H1 (cell line): ENCODE results near the gene GPR15LG. TPM values are rescaled to one million over a fixed set of nuclear protein-coding genes. Genes with fewer than 3 reads are reported as not detected.

ENCODE experiments used
- CTCF ChIA-PET: fragments of 300-600 bp; sonication (Branson Sonifier 250); formaldehyde crosslinking; loops from one replicate; lab custom pipeline; 2021; ENCODE audit not compliant: partially characterized antibody; lab: Charles Lee
- POLR2A ChIA-PET: fragments of 300-600 bp; sonication (Branson Sonifier 250); formaldehyde crosslinking; loops from one replicate; lab custom pipeline; 2021; ENCODE audit warnings: inconsistent platforms; ENCODE audit not compliant: partially characterized antibody; lab: Charles Lee
- DNase-seq, 2 experiments: peaks; one replicate each; pipeline versions ENCODE4 v3.0.0 to v3.0.0-alpha.2; 2010 to 2022; ENCODE audit warnings: low spot score in 2 of 2, low read depth in 1 of 2, mixed read lengths in 1 of 2
- FAIRE-seq: peaks from 2 replicates; lab custom pipeline; 2011; peaks lifted over from hg19 to GRCh38; lab: Jason Lieb, UNC
- H2AFZ ChIP-seq: 2 replicates; pipeline ENCODE4 v1.8.1; 2012; ENCODE audit warnings: low read length, inconsistent platforms
- H2AK5ac ChIP-seq: 2 replicates; pipeline ENCODE4 v1.6.1; 2013; ENCODE audit warnings: low read depth, low read length
- H2BK120ac ChIP-seq: replicated peaks from 2 replicates; pipeline ENCODE3; 2013; ENCODE audit warnings: low read depth, low read length, inconsistent platforms
- H2BK12ac ChIP-seq: 2 replicates; pipeline ENCODE4 v1.6.1; 2013; ENCODE audit warnings: low read depth, low read length
- H2BK15ac ChIP-seq: 2 replicates; pipeline ENCODE4 v1.6.1; 2013; ENCODE audit warnings: low read length
- H2BK20ac ChIP-seq: 2 replicates; pipeline ENCODE4 v1.6.1; 2013; ENCODE audit warnings: low read length
- H2BK5ac ChIP-seq: 2 replicates; pipeline ENCODE4 v1.6.1; 2013; ENCODE audit warnings: low read depth, low read length
- H3K14ac ChIP-seq: 2 replicates; pipeline ENCODE4 v1.6.1; 2013; ENCODE audit warnings: inconsistent platforms; ENCODE audit not compliant: insufficient read length
- H3K18ac ChIP-seq: 2 replicates; pipeline ENCODE4 v1.6.1; 2013; ENCODE audit warnings: low read length; ENCODE audit errors: extremely low read depth
- H3K23ac ChIP-seq: 2 replicates; pipeline ENCODE4 v1.6.1; 2013; ENCODE audit warnings: inconsistent platforms; ENCODE audit not compliant: insufficient read length
- H3K23me2 ChIP-seq: 2 replicates; pipeline ENCODE4 v1.6.1; 2013; ENCODE audit warnings: low read depth, low read length
- H3K27ac ChIP-seq: 2 replicates; pipeline ENCODE4 v1.6.1; 2011; ENCODE audit warnings: low read depth, low read length, inconsistent platforms
- H3K27me3 ChIP-seq, 4 experiments: replicated peaks in 1 of 4; 1 replicate in 1 of 4; 2 replicates in 3 of 4; pipeline versions ENCODE4 v1.6.1 to v1.8.1; 2011 to 2013; ENCODE audit warnings: low read length in 3 of 4, mild to moderate bottlenecking in 3 of 4, inconsistent platforms in 2 of 4, mixed read lengths in 2 of 4, moderate library complexity in 1 of 4; ENCODE audit not compliant: control insufficient read depth in 3 of 4, insufficient read depth in 3 of 4; ENCODE audit errors: extremely low read depth in 1 of 4
- H3K36me3 ChIP-seq, 4 experiments: 2 replicates each; pipeline versions ENCODE4 v1.6.1 to v1.8.1; 2011 to 2013; ENCODE audit warnings: mild to moderate bottlenecking in 4 of 4, low read length in 3 of 4, moderate library complexity in 2 of 4, control low read depth in 1 of 4, inconsistent platforms in 1 of 4; ENCODE audit not compliant: insufficient read depth in 4 of 4, control insufficient read depth in 2 of 4
- H3K4ac ChIP-seq: replicated peaks from 2 replicates; pipeline ENCODE3; 2013; ENCODE audit warnings: low read length, low read depth, mixed read lengths, inconsistent platforms; ENCODE audit not compliant: insufficient read length
- H3K4me1 ChIP-seq, 4 experiments: replicated peaks in 1 of 4; 1 replicate in 1 of 4; 2 replicates in 3 of 4; pipeline versions ENCODE4 v1.6.1 to v1.8.1; 2011 to 2013; ENCODE audit warnings: low read length in 3 of 4, inconsistent platforms in 2 of 4, mixed read lengths in 1 of 4; ENCODE audit not compliant: insufficient read depth in 4 of 4, control insufficient read depth in 3 of 4
- H3K4me2 ChIP-seq, 2 experiments: 2 replicates each; pipeline versions ENCODE4 v1.6.1 to v1.8.1; 2011 to 2013; ENCODE audit warnings: low read depth in 2 of 2, low read length in 2 of 2, control low read depth in 1 of 2, inconsistent platforms in 1 of 2, mild to moderate bottlenecking in 1 of 2; ENCODE audit not compliant: insufficient read depth in 1 of 2
- H3K4me3 ChIP-seq, 4 experiments: fragments of 200-600, 300-600 bp in 1 of 4; sonication (generic), shearing (Covaris generic), sonication (Bioruptor Twin) in 1 of 4; 2 replicates each; pipeline versions ENCODE4 v1.5.1 to v1.8.1; 2011 to 2016; ENCODE audit warnings: low read length in 4 of 4, low read depth in 3 of 4, control low read depth in 2 of 4, inconsistent platforms in 2 of 4, mild to moderate bottlenecking in 2 of 4, mixed read lengths in 1 of 4, moderate library complexity in 1 of 4; ENCODE audit not compliant: insufficient read depth in 2 of 4; ENCODE audit errors: extremely low read depth in 1 of 4
- H3K56ac ChIP-seq: replicated peaks from 2 replicates; pipeline ENCODE3; 2013; ENCODE audit warnings: low read depth, mild to moderate bottlenecking, mixed read lengths, low read length, inconsistent platforms; ENCODE audit not compliant: insufficient read length
- H3K79me1 ChIP-seq: 2 replicates; pipeline ENCODE4 v1.6.1; 2013; ENCODE audit warnings: low read depth, low read length, control low read depth
- H3K79me2 ChIP-seq, 2 experiments: 2 replicates each; pipeline versions ENCODE4 v1.6.1 to v1.8.1; 2012 to 2013; ENCODE audit warnings: low read length in 2 of 2, mild to moderate bottlenecking in 2 of 2, inconsistent platforms in 1 of 2; ENCODE audit not compliant: insufficient read depth in 2 of 2, control insufficient read depth in 1 of 2
- H3K9ac ChIP-seq, 4 experiments: replicated peaks in 1 of 4; 1 replicate in 1 of 4; 2 replicates in 3 of 4; pipeline versions ENCODE4 v1.6.1 to v1.8.1; 2011 to 2013; ENCODE audit warnings: low read depth in 3 of 4, low read length in 3 of 4, control low read depth in 2 of 4, mild to moderate bottlenecking in 2 of 4, moderate library complexity in 2 of 4, inconsistent platforms in 1 of 4; ENCODE audit errors: extremely low read depth in 1 of 4
- H3K9me3 ChIP-seq, 2 experiments: 2 replicates each; pipeline versions ENCODE4 v1.6.1 to v1.8.1; 2012 to 2013; ENCODE audit warnings: mild to moderate bottlenecking in 2 of 2, moderate library complexity in 2 of 2, control low read depth in 1 of 2, inconsistent platforms in 1 of 2, low read depth in 1 of 2, low read length in 1 of 2, mixed read lengths in 1 of 2; ENCODE audit not compliant: insufficient read depth in 2 of 2
- H4K20me1 ChIP-seq, 2 experiments: replicated peaks in 1 of 2; 2 replicates each; pipeline versions ENCODE3 to v1.8.1; 2011 to 2013; ENCODE audit warnings: inconsistent platforms in 2 of 2, low read length in 2 of 2, mild to moderate bottlenecking in 1 of 2; ENCODE audit not compliant: insufficient read depth in 2 of 2, control insufficient read depth in 1 of 2
- H4K5ac ChIP-seq: 2 replicates; pipeline ENCODE4 v1.6.1; 2013; ENCODE audit warnings: low read length, low read depth, mixed read lengths, inconsistent platforms; ENCODE audit not compliant: insufficient read length
- H4K8ac ChIP-seq: 2 replicates; pipeline ENCODE4 v1.8.0; 2013; ENCODE audit warnings: mild to moderate bottlenecking, moderate library complexity, low read length, inconsistent platforms; ENCODE audit not compliant: insufficient read depth; ENCODE audit errors: extremely low read depth
- H4K91ac ChIP-seq: replicated peaks from 2 replicates; pipeline ENCODE3; 2013; ENCODE audit warnings: low read length, mixed read lengths, inconsistent platforms; ENCODE audit not compliant: insufficient read length
- BCL11A ChIP-seq, 2 experiments: IDR thresholded peaks; one replicate each; pipeline ENCODE4 v1.6.1; 2011; ENCODE audit warnings: low read depth in 2 of 2, low read length in 2 of 2, mild to moderate bottlenecking in 2 of 2
- BRCA1 ChIP-seq: IDR thresholded peaks from 2 replicates; pipeline ENCODE4 v1.6.1; 2012; ENCODE audit warnings: low read depth, low read length, improper control_type of control experiment
- CEBPB ChIP-seq: IDR thresholded peaks from 2 replicates; pipeline ENCODE4 v1.6.1; 2012; ENCODE audit warnings: low read depth, low read length
- CREB1 ChIP-seq: IDR thresholded peaks from 2 replicates; pipeline ENCODE4 v1.6.1; 2012; ENCODE audit warnings: inconsistent platforms
- CTBP2 ChIP-seq: IDR thresholded peaks from 2 replicates; pipeline ENCODE4 v1.7.0; 2011; ENCODE audit warnings: borderline replicate concordance, mild to moderate bottlenecking, moderate library complexity, mixed read lengths, low read length; ENCODE audit not compliant: insufficient read depth, insufficient read length
- EZH2 ChIP-seq: fragments of 200-600 bp; sonication (generic); IDR thresholded peaks from 2 replicates; pipeline ENCODE4 v1.7.1; 2012; ENCODE audit warnings: low read depth, mild to moderate bottlenecking, moderate library complexity, low read length, inconsistent platforms; ENCODE audit not compliant: severe bottlenecking
- GTF2F1 ChIP-seq: IDR thresholded peaks from 2 replicates; pipeline ENCODE4 v1.6.1; 2012; ENCODE audit warnings: low read depth, low read length, improper control_type of control experiment, borderline replicate concordance
- HDAC2 ChIP-seq, 2 experiments: fragments of 300-600 bp in 1 of 2; sonication (generic) in 1 of 2; IDR thresholded peaks; 2 replicates each; pipeline ENCODE4 v1.6.1; 2011 to 2012; ENCODE audit warnings: low read depth in 2 of 2, low read length in 2 of 2, mild to moderate bottlenecking in 2 of 2, moderate library complexity in 2 of 2, borderline replicate concordance in 1 of 2, inconsistent platforms in 1 of 2
- HDAC6 ChIP-seq: IDR thresholded peaks from one replicate; pipeline ENCODE4 v1.7.1; 2012; ENCODE audit warnings: low read depth, mild to moderate bottlenecking, inconsistent platforms, low read length, moderate library complexity
- KDM4A ChIP-seq: IDR thresholded peaks from one replicate; pipeline ENCODE4 v1.7.1; 2012; ENCODE audit warnings: low read depth, mild to moderate bottlenecking, moderate library complexity, low read length, inconsistent platforms; ENCODE audit not compliant: severe bottlenecking
- NANOG ChIP-seq: IDR thresholded peaks from 2 replicates; pipeline ENCODE4 v1.6.1; 2011; ENCODE audit warnings: low read length, low read depth, mild to moderate bottlenecking, inconsistent platforms; ENCODE audit not compliant: insufficient read depth, poor library complexity, severe bottlenecking
- RNF2 ChIP-seq: fragments of 200-900, 300-1000 bp; sonication (generic); IDR thresholded peaks from 2 replicates; pipeline ENCODE4 v1.7.1; 2016; ENCODE audit warnings: borderline replicate concordance, low read depth, mild to moderate bottlenecking, antibody characterized with exemption, low read length; ENCODE audit not compliant: poor library complexity, severe bottlenecking; ENCODE audit errors: missing control alignments
- RXRA ChIP-seq: IDR thresholded peaks from 2 replicates; pipeline ENCODE4 v1.6.1; 2011; ENCODE audit warnings: low read depth, mild to moderate bottlenecking, low read length, moderate library complexity; ENCODE audit not compliant: insufficient read depth
- WGBS, 2 experiments: shearing (Covaris generic) in 1 of 2; methylation state at CpG; one replicate each; pipeline versions ENCODE4 v1.1.6 to v1.1.7; 2013 to 2015; ENCODE audit warnings: low lambda C conversion rate in 2 of 2, mixed read lengths in 2 of 2, inconsistent platforms in 1 of 2, low coverage in 1 of 2, missing lambda C conversion rate in 1 of 2; ENCODE audit not compliant: insufficient replicate concordance in 2 of 2, insufficient coverage in 1 of 2, insufficient read length in 1 of 2; ENCODE audit errors: extremely low coverage in 1 of 2, missing lambda C conversion rate in 1 of 2; 5-methylcytosine and 5-hydroxymethylcytosine counted together
- polyA plus RNA-seq, 7 experiments: library from polyadenylated mRNA; depleted of rRNA in 3 of 7; stranded (reverse) in 5 of 7; unstranded in 2 of 7; fragments of >200 nt in 5 of 7; fragments of 200-250 nt in 2 of 7; gene quantifications; 1 replicate in 5 of 7; 2 replicates in 1 of 7; 4 replicates in 1 of 7; pipeline versions ENCODE4 v1.2.1 to v1.2.3, GENCODE V29; 2011 to 2013; ENCODE audit warnings: missing spikeins in 2 of 7, mixed read lengths in 2 of 7
- total RNA-seq: library from RNA; stranded (reverse); fragmentation: NEBNext Ultra II Directional; extraction: Animal tissue kit (Norgen Biotek cat#: 25700); gene quantifications from 2 replicates; pipeline ENCODE4 v1.2.1, GENCODE V29; 2021

Gene GPR15LG
- total and polyA plus RNA-seq, 2 of the 8 experiments (the other 6 are each of a cell fraction or from before 2014, with no cell fraction given) = not detected

DNA sequence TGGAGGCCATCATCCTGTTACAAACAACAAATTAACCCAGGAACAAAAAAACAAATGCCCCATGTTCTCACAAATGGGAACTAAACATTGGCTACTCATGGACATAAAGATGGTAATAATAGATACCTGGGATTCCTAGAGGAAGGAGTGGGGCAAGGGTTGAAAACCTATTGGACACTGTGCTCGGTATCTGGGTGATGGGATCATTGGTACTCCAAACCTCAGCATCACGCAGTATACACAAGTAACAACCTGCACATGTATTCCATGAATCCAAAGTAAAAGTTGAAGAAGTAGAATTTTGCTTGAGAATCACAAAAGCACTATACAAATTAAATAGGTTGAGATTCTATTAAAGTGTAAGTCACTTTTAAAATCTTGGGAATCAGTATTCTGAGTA is 17.6 kb upstream of the GPR15LG start:
- H4K8ac ChIP-seq = no peak overlapping the region
- no peak overlapping the region for H2BK20ac ChIP-seq
- no peaks in the 10 kb centered on the region for H3K9me3 ChIP-seq
- H2BK15ac ChIP-seq = no peak overlapping the region
- H2BK12ac ChIP-seq = no peak overlapping the region
- no peak overlapping the region for H2BK120ac ChIP-seq
- H4K91ac ChIP-seq = no peak overlapping the region
- H3K4ac ChIP-seq = no peak overlapping the region
- H4K20me1 ChIP-seq = no peaks in the 10 kb centered on the region
- FAIRE-seq = no peak
- H3K23ac ChIP-seq = no peak overlapping the region
- peaks cover 0 to 13% (median 5%) of the 10 kb centered on the region in 4 experiments; a peak in 5 of 7 replicates for H3K4me1 ChIP-seq
- H3K4me2 ChIP-seq = no peak overlapping the region
- H2AK5ac ChIP-seq = no peak overlapping the region
- no peak overlapping the region for H4K5ac ChIP-seq
- no peak overlapping the region for H3K27ac ChIP-seq
- peaks cover 3 to 27% (median 16%) of the 10 kb centered on the region in 4 experiments; a peak in 7 of 8 replicates for H3K36me3 ChIP-seq
- 91% methylated on average over 2 of the region's 2 CpGs; no CpG with 5 or more reads in 1 of the 2 experiments for WGBS, 2 experiments
- no peak overlapping the region for H3K14ac ChIP-seq
- H2AFZ ChIP-seq = no peak overlapping the region
- CTCF ChIA-PET = interaction anchor here (1.1 to 10.9 kb wide), 7 partner anchors 8 to 50 kb away, joined by 3 to 95 read pairs (median 7); no protein-coding TSS in a partner anchor
- H3K79me1 ChIP-seq = no peaks in the 10 kb centered on the region
- H3K56ac ChIP-seq = no peak overlapping the region
- H3K79me2 ChIP-seq = no peaks in the 10 kb centered on the region
- H3K23me2 ChIP-seq = no peaks in the 10 kb centered on the region
- H3K27me3 ChIP-seq = no peaks in the 10 kb centered on the region
- POLR2A ChIA-PET = interaction anchor here (1.0 to 2.8 kb wide), 4 partner anchors 8 to 16 kb away, joined by 4 to 16 read pairs (median 10); partner anchors contain the start of gene GHITM
- no peak for DNase-seq
- no peak overlapping the region for H3K4me3 ChIP-seq
- H3K18ac ChIP-seq = no peak overlapping the region
- H2BK5ac ChIP-seq = no peak overlapping the region
- no peak overlapping the region for H3K9ac ChIP-seq
- TF ChIP-seq HDAC6 = no peak
- TF ChIP-seq BRCA1 = no peak
- TF ChIP-seq NANOG = no peak
- TF ChIP-seq CREB1 = no peak
- TF ChIP-seq HDAC2 (IDR thresholded peaks at IDR 0.05; ENCODE audit: borderline replicate concordance in 1 of 2, low read depth in 2 of 2, low read length in 2 of 2) = no peak
- TF ChIP-seq EZH2 = no peak
- no peak for TF ChIP-seq GTF2F1
- no peak for TF ChIP-seq RNF2
- TF ChIP-seq BCL11A (IDR thresholded peaks at IDR 0.05; ENCODE audit: low read depth in 2 of 2, low read length in 2 of 2) = no peak
- no peak for TF ChIP-seq CTBP2
- no peak for TF ChIP-seq CEBPB
- TF ChIP-seq RXRA = no peak
- TF ChIP-seq KDM4A = no peak
